Subcutaneous abdominal adipose tissue (tissue), 5 donors: ENCODE results near the gene HSPB1.

ENCODE experiments used
- H3K27ac ChIP-seq: one replicate; pipeline ENCODE4 v1.7.0; 2013; ENCODE audit warnings: low read depth, mild to moderate bottlenecking, inconsistent platforms, low read length, moderate library complexity
- H3K27me3 ChIP-seq, 5 donors: one replicate each; pipeline ENCODE4 v1.7.0; 2013; ENCODE audit warnings: low read length in 5 of 5, inconsistent platforms in 1 of 5; ENCODE audit not compliant: control insufficient read depth in 5 of 5, insufficient read depth in 4 of 5
- H3K36me3 ChIP-seq, 5 donors: one replicate each; pipeline ENCODE4 v1.7.0; 2013; ENCODE audit warnings: low read length in 5 of 5; ENCODE audit not compliant: control insufficient read depth in 5 of 5, insufficient read depth in 5 of 5
- H3K4me1 ChIP-seq, 5 donors: one replicate each; pipeline ENCODE4 v1.7.0; 2013; ENCODE audit warnings: low read length in 5 of 5, mild to moderate bottlenecking in 3 of 5, moderate library complexity in 1 of 5; ENCODE audit not compliant: control insufficient read depth in 5 of 5, insufficient read depth in 5 of 5
- H3K4me3 ChIP-seq, 5 donors: one replicate each; pipeline ENCODE4 v1.7.0; 2013; ENCODE audit warnings: low read length in 5 of 5, low read depth in 1 of 5
- H3K9ac ChIP-seq, 5 donors: one replicate each; pipeline ENCODE4 v1.7.0; 2013; ENCODE audit warnings: low read length in 5 of 5, mild to moderate bottlenecking in 4 of 5, moderate library complexity in 3 of 5
- H3K9me3 ChIP-seq, 5 donors: one replicate each; pipeline ENCODE4 v1.7.0; 2013; ENCODE audit warnings: low read length in 5 of 5; ENCODE audit not compliant: control insufficient read depth in 5 of 5
- donor health status: healthy.
- donor health status: healthy.
- donor health status: healthy.
- donor health status: healthy.
- donor health status: healthy.

Gene HSPB1

GRCh38 chr7:76302347-76303201 is at the start of gene HSPB1:
HSPB1 (plus strand) TSS chr7:76302673; CDS start chr7:76302713, 40 bp downstream.
- Histone ChIP-seq H3K9me3 (no peaks in the 10 kb centered on the region), H3K4me1 (peaks cover 3 to 51% (median 35%) of the 10 kb centered on the region in 5 donors), H3K36me3 (peaks cover 0 to 7% (median 3%) of the 10 kb centered on the region in 5 donors), H3K27me3 (no peaks in the 10 kb centered on the region), H3K4me3 (peak within 1 kb of the TSS; percentile 63 to 92 (median 74)), H3K9ac (peak within 1 kb of the TSS; percentile 87 to 91 (median 89)), H3K27ac (peak within 1 kb of the TSS; percentile 98)

- H3K27ac ChIP-seq: no peak overlapping the region
Measured at GRCh38 chr7:76254781-76255180, 47.7 kb upstream of the HSPB1 start.

GRCh38 chr7:76257973-76258372 is 44.5 kb upstream of the HSPB1 start:
- Histone ChIP-seq H3K4me3 (no peak overlapping the region), H3K27ac (no peak overlapping the region), H3K4me1 (peaks cover 0 to 4% (median 2%) of the 10 kb centered on the region in 5 donors), H3K36me3 (no peaks in the 10 kb centered on the region), H3K27me3 (peaks cover 8 to 33% (median 24%) of the 10 kb centered on the region in 5 donors), H3K9ac (no peak overlapping the region), H3K9me3 (no peaks in the 10 kb centered on the region)

More at GRCh38 chr7:76254781-76255180, 47.7 kb upstream of the HSPB1 start:
- H3K9ac ChIP-seq: no peak overlapping the region
- no peaks in the 10 kb centered on the region for H3K9me3 ChIP-seq
- peaks cover 0 to 3% (median 2%) of the 10 kb centered on the region in 5 donors for H3K4me1 ChIP-seq
- H3K4me3 ChIP-seq: no peak overlapping the region
- peaks cover 7 to 18% (median 16%) of the 10 kb centered on the region in 5 donors for H3K27me3 ChIP-seq
- no peaks in the 10 kb centered on the region for H3K36me3 ChIP-seq

- Histone ChIP-seq H3K36me3 (no peaks in the 10 kb centered on the region), H3K9me3 (no peaks in the 10 kb centered on the region), H3K4me1 (peaks cover 0 to 4% (median 2%) of the 10 kb centered on the region in 5 donors), H3K9ac (no peak overlapping the region), H3K4me3 (no peak overlapping the region), H3K27me3 (peaks cover 8 to 33% (median 26%) of the 10 kb centered on the region in 5 donors), H3K27ac (no peak overlapping the region)
Measured at GRCh38 chr7:76259124-76260093, 43.1 kb upstream of the HSPB1 start.

GRCh38 chr7:76260171-76260703 is 42.2 kb upstream of the HSPB1 start:
- H3K27me3 ChIP-seq: peaks cover 8 to 33% (median 26%) of the 10 kb centered on the region in 5 donors
- no peak overlapping the region for H3K4me3 ChIP-seq
- H3K4me1 ChIP-seq: peaks cover 0 to 4% (median 2%) of the 10 kb centered on the region in 5 donors
- H3K9ac ChIP-seq: no peak overlapping the region
- no peak overlapping the region for H3K27ac ChIP-seq
- no peaks in the 10 kb centered on the region for H3K36me3 ChIP-seq
- H3K9me3 ChIP-seq: no peaks in the 10 kb centered on the region

- H3K4me1 ChIP-seq: peaks cover 0 to 4% (median 2%) of the 10 kb centered on the region in 5 donors
- no peaks in the 10 kb centered on the region for H3K36me3 ChIP-seq
- no peak overlapping the region for H3K27ac ChIP-seq
- H3K9me3 ChIP-seq: no peaks in the 10 kb centered on the region
- no peak overlapping the region for H3K9ac ChIP-seq
- H3K27me3 ChIP-seq: peaks cover 8 to 33% (median 26%) of the 10 kb centered on the region in 5 donors
- H3K4me3 ChIP-seq: no peak overlapping the region
Measured at GRCh38 chr7:76261329-76261728, 41.1 kb upstream of the HSPB1 start.

- Histone ChIP-seq H3K27me3 (peaks cover 10 to 37% (median 28%) of the 10 kb centered on the region in 5 donors), H3K4me3 (no peak overlapping the region), H3K9me3 (no peaks in the 10 kb centered on the region), H3K36me3 (no peaks in the 10 kb centered on the region), H3K9ac (no peak overlapping the region), H3K4me1 (peaks cover under 1 to 6% (median 4%) of the 10 kb centered on the region in 5 donors), H3K27ac (no peak overlapping the region)
Measured at GRCh38 chr7:76261931-76262330, 40.5 kb upstream of the HSPB1 start.

- H3K9ac ChIP-seq: no peak overlapping the region
- no peak overlapping the region for H3K27ac ChIP-seq
- H3K4me1 ChIP-seq: peaks cover 2 to 10% (median 8%) of the 10 kb centered on the region in 5 donors
- no peak overlapping the region for H3K4me3 ChIP-seq
- no peaks in the 10 kb centered on the region for H3K9me3 ChIP-seq
- no peaks in the 10 kb centered on the region for H3K36me3 ChIP-seq
- peaks cover 12 to 39% (median 30%) of the 10 kb centered on the region in 5 donors for H3K27me3 ChIP-seq
Measured at GRCh38 chr7:76262683-76263402, 39.6 kb upstream of the HSPB1 start.

- H3K27me3 ChIP-seq: peaks cover 20 to 44% (median 33%) of the 10 kb centered on the region in 5 donors
- H3K9ac ChIP-seq: no peak overlapping the region
- H3K27ac ChIP-seq: no peak overlapping the region
- no peak overlapping the region for H3K4me3 ChIP-seq
- H3K36me3 ChIP-seq: no peaks in the 10 kb centered on the region
- no peaks in the 10 kb centered on the region for H3K9me3 ChIP-seq
- peaks cover 2 to 7% (median 6%) of the 10 kb centered on the region in 5 donors for H3K4me1 ChIP-seq
Measured at GRCh38 chr7:76265299-76265698, 37.2 kb upstream of the HSPB1 start.
